C4-2B (cell line): ENCODE results near the gene MINDY4.
A peak's percentile ranks its signal among the peaks of the same experiment; 100 is the strongest.

ENCODE experiments used
- H3K27ac ChIP-seq: fragments of 450-650 bp; 2 replicates; pipeline ENCODE4 v1.5.1; 2017
- ZFX ChIP-seq: fragments of 450-650 bp; IDR thresholded peaks from 2 replicates; pipeline ENCODE4 v1.6.1; 2017
- TF ChIP-seq, protein P1 (sequence below): fragments of 450-650 bp; conservative IDR thresholded peaks from 2 replicates; pipeline ENCODE4 v1.5.1; 2017; ENCODE audit warnings: mild to moderate bottlenecking

The MINDY4 gene

DNA sequence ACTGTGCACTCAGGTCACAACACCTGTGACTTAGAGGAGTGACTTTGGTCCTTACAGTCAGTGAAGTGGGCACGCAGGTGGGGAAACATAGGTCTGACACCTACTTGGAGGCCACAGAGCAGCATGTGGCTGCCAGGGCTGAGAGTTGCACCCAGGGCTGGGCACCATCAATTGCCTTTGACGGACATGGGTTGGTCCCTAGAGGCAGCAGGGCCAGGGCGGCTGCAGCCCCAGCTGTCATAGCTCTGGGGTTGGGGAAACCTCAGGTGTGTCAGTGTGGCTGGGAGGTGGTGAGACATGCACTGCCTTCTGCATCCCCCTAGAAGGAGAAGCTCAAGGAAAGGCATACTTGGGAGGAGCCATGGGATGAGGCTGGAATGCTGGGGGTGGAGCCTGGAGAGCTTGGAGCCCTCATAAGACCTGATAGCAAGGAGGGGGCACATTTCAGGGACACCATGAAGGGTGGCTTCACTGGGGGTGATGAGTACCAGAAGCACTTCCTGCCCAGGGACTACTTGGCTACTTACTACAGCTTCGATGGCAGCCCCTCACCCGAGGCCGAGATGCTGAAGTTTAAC is 19.4 kb upstream of the MINDY4 start, which contains the start of gene INMT:
TSS of gene INMT (plus strand) at position 440 of the 578 bp plus-strand sequence. CDS start at position 456, 16 bp downstream.
- TF ChIP-seq, protein P1, sequence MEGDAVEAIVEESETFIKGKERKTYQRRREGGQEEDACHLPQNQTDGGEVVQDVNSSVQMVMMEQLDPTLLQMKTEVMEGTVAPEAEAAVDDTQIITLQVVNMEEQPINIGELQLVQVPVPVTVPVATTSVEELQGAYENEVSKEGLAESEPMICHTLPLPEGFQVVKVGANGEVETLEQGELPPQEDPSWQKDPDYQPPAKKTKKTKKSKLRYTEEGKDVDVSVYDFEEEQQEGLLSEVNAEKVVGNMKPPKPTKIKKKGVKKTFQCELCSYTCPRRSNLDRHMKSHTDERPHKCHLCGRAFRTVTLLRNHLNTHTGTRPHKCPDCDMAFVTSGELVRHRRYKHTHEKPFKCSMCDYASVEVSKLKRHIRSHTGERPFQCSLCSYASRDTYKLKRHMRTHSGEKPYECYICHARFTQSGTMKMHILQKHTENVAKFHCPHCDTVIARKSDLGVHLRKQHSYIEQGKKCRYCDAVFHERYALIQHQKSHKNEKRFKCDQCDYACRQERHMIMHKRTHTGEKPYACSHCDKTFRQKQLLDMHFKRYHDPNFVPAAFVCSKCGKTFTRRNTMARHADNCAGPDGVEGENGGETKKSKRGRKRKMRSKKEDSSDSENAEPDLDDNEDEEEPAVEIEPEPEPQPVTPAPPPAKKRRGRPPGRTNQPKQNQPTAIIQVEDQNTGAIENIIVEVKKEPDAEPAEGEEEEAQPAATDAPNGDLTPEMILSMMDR, result no peak
- H3K27ac ChIP-seq, result peak within 1 kb of the TSS; percentile 50

DNA sequence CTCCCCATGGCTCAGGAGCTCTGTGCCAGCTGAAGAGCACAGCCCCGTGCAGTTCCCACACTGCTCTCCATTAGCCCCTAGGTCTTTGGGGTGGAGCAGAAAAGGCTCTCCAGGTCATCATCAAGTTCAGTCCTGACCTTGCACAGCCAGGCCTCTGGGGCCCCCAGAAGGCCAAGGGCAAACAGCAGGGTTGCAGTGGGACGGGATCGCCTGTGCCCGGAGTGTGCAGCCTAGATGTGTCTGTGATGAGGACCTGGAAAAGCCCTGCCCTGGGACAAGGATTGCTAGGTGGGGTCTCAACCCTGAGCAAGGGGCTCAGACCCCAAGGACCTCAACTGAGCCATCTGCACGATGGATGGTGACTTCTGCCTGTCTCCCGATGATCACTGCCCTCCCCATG is 18.7 kb upstream of the MINDY4 start:
- TF ChIP-seq, protein P1, result no peak
- no peak for TF ChIP-seq ZFX

DNA sequence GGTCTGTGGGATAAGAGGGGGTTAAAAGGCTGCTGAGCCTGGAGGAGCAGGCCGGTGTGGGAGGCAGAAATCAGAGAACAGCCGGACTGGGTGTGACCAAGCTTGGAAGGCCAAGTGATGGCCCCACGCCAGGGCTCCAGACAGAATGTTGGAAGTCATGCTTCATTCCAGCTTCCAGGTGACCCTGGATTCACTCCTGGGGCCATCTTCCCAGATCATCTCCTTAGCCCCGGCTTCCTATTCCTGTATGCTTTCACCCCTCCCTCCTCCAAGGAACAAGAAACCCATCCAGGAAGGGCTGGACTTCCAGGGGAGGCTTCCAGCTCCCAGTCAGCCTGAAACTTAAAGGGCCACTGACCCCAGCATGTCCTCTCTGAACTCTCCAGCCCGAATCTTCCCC is 18.2 kb upstream of the MINDY4 start:
- H3K27ac ChIP-seq, result peak overlapping the region; percentile 8
- TF ChIP-seq ZFX, result no peak
- TF ChIP-seq, protein P1, result no peak

More for the DNA sequence above, 18.7 kb upstream of the MINDY4 start:
- H3K27ac ChIP-seq, result peak overlapping the region; percentile 8

DNA sequence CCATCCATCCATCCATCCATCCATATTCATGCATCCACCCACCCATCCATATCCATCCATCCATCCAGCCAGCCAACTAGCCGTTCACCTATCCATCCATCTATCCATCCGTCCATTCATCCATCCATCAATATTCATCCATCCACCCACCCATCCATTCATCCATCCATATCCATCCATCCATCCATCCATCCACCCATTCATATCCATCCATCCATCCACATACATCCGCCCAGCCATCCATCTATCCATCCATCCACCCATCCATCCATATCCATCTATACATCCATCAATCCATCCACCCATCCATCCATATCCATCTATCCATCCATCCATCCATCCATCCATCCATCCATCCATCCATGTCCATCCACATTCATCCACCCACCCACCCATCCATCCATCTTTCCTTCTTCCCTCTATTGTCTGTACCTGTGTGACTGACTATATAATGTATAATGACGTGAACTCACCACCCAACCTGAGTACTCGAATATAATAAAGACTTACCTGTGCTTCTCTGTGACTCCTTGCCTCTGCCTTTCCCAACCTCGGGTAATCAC is 16.8 kb upstream of the MINDY4 start:
- no peak overlapping the region for H3K27ac ChIP-seq
- TF ChIP-seq ZFX, result no peak
- TF ChIP-seq, protein P1, result no peak

DNA sequence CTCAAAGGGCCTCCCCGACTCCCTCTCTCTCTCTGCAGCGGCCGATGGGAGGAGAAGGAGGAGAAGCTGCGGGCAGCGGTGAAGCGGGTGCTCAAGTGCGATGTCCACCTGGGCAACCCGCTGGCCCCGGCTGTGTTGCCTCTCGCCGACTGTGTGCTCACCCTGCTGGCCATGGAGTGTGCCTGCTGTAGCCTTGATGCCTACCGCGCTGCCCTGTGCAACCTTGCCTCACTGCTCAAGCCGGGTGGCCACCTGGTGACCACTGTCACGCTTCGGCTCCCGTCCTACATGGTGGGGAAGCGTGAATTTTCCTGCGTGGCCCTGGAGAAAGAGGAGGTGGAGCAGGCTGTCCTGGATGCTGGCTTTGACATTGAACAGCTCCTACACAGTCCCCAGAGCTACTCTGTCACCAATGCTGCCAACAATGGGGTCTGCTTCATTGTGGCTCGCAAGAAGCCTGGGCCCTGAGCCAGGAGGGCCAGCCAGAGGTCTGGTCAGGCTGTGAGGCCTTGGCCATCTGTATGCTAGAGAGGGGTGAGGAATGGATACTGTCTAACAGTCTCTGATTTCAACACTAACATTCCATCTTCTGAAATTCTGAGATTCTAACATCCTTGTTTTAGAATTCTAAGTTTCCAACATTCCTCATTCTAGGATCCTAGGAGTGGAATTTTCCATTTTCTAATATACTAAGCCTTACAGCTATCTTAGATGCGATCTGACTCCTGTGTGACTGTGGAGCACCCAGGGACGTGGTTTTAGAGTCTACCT is 15.6 kb upstream of the MINDY4 start:
- no peak overlapping the region for H3K27ac ChIP-seq
- TF ChIP-seq, protein P1, result no peak
- TF ChIP-seq ZFX, result no peak

DNA sequence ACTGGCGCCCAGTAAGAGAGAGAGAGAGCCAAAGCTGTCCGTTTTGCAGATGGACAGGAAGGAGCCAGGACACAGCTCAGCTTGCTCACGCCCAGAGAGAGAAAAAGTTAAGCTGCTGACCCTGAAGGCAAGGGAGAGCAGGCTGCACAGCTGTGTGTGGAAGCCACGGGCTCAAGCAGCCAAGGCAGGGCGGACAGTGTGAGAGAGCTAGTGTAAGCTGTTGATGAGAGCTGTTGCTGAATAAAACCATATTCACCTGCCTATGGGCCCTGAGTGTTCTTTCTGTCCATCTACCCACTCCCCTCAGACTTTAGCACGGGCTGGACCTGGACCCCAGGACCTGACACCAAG is 13.9 kb upstream of the MINDY4 start:
- H3K27ac ChIP-seq, result no peak overlapping the region
- no peak for TF ChIP-seq ZFX
- TF ChIP-seq, protein P1, result no peak
